Measurements from ENCODE around the gene SSMEM1. TPM values are rescaled to one million over a fixed set of nuclear protein-coding genes. Genes with fewer than 3 reads are reported as not detected.
A peak's percentile ranks its signal among the peaks of the same experiment; 100 is the strongest.

Gene SSMEM1
- polyA plus RNA-seq, 1 donor from 2014 or later = not detected

DNA sequence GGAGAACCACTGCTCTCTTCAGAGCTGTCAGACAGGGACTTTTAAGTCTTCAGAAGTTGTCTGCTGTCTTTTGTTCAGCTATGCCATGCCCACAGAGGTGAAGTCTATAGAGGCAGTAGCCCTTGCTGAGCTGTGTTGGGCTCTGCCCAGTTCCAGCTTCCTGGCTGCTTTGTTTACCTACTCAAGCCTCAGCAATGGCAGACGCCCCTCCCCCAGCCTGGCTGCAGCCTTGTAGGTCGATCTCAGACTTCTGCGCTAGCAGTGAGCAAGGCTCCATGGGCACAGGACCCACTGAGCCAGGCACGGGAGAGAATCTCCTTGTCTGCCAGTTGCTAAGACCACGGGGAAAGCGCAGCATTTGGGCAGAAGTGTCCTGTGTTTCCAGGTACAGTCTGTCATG lies 46.9 kb downstream of the SSMEM1 start:
- Mint-ChIP-seq H3K36me3 (peaks cover 9% of the 10 kb centered on the region), H3K4me1 (no peaks in the 10 kb centered on the region), H3K27ac (no peak overlapping the region), H3K4me3 (peak overlapping the region in 1 of 4 donors; percentile 68), H3K9me3 (peaks cover 2 to 18% (median 9%) of the 10 kb centered on the region in 3 donors), H3K27me3 (peaks cover 5% of the 10 kb centered on the region)

DNA sequence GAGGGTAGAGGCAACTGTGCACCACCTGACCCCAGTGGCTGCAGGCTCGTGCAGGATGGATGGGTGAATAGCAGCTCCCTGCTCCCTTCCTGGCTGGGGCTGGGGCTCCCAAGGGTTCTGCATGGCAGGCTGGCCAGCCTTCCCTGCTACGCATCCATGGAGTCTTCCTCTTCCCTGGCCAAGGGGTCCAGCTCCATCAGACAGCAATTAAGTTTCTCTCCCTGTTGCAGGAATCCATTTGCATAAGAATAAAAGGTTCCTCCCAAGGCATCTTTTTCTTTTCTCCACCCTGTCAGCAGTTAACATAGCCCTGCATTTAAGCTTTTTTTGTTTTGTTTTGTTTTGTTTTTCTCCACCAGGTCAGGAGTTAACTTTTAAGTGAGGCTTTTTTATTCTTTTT lies 49.0 kb downstream of the SSMEM1 start:
- H3K27ac Mint-ChIP-seq = no peak overlapping the region
- H3K27me3 Mint-ChIP-seq = peaks cover 5% of the 10 kb centered on the region
- peaks cover 2 to 16% (median 12%) of the 10 kb centered on the region in 3 donors for H3K9me3 Mint-ChIP-seq
- peaks cover 11% of the 10 kb centered on the region for H3K36me3 Mint-ChIP-seq
- no peaks in the 10 kb centered on the region for H3K4me1 Mint-ChIP-seq
- H3K4me3 Mint-ChIP-seq = no peak overlapping the region

DNA sequence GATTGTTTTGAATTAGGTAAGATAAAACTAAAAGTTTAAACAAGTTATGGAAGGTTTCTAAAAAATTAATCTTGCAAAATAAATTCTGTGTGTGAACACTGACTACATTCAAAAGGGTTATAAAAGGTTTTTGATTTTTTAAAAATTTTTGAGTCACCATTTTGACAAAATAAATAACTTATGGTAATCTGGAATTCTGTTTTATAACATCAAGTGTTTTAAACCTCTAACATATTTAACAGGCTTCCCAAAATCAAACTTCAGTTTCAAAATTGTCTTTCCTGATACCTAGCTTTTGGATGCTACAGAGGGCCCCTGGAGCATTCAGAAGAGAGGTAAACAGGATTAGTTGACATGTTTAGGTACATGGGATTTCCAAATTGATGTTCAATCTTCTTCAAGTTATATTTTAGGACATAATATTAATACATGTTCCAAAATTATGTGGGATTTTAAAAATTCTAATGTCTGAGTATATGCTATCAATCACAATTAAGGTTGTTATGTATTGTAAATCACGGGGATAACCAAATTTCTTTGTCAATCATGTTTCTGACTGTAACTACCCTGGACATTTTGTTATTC lies 50.9 kb downstream of the SSMEM1 start:
- H3K27me3 Mint-ChIP-seq = peaks cover 4% of the 10 kb centered on the region
- no peaks in the 10 kb centered on the region for H3K4me1 Mint-ChIP-seq
- H3K9me3 Mint-ChIP-seq = peaks cover 1 to 12% (median 10%) of the 10 kb centered on the region in 3 donors
- H3K4me3 Mint-ChIP-seq = no peak overlapping the region
- peaks cover 7% of the 10 kb centered on the region for H3K36me3 Mint-ChIP-seq
- H3K27ac Mint-ChIP-seq = no peak overlapping the region

GRCh38 chr7:130262448-130262847 lies 54.8 kb downstream of the SSMEM1 start:
- H3K4me1 Mint-ChIP-seq = no peaks in the 10 kb centered on the region
- peaks cover 3% of the 10 kb centered on the region for H3K36me3 Mint-ChIP-seq
- H3K9me3 Mint-ChIP-seq = peaks cover 0 to 12% (median 5%) of the 10 kb centered on the region in 3 donors
- peaks cover 2% of the 10 kb centered on the region for H3K27me3 Mint-ChIP-seq
- H3K4me3 Mint-ChIP-seq = no peak overlapping the region
- H3K27ac Mint-ChIP-seq = no peak overlapping the region

GRCh38 chr7:130263130-130263529 lies 55.5 kb downstream of the SSMEM1 start:
- Mint-ChIP-seq H3K36me3 (peaks cover 3% of the 10 kb centered on the region), H3K27ac (no peak overlapping the region), H3K27me3 (peaks cover 6% of the 10 kb centered on the region), H3K9me3 (peaks cover 0 to 10% (median 4%) of the 10 kb centered on the region in 3 donors), H3K4me3 (no peak overlapping the region), H3K4me1 (no peaks in the 10 kb centered on the region)

Other genes starting within 250 kb of the SSMEM1 start
- gene ZC3HC1, start 156.5 kb upstream of the SSMEM1 start, polyA plus RNA-seq = 13.3 TPM
- 2.1 TPM for gene KLHDC10, start 137.3 kb upstream of the SSMEM1 start, polyA plus RNA-seq
- gene TMEM209, start 2.5 kb upstream of the SSMEM1 start, polyA plus RNA-seq = 39.0 TPM
- gene CPA2, start 59.0 kb downstream of the SSMEM1 start, polyA plus RNA-seq = not detected
- not detected for gene CPA4, start 85.3 kb downstream of the SSMEM1 start, polyA plus RNA-seq
- not detected for gene CPA5, start 137.0 kb downstream of the SSMEM1 start, polyA plus RNA-seq
- gene CPA1, start 172.6 kb downstream of the SSMEM1 start, polyA plus RNA-seq = not detected
- 6.0 TPM for gene CEP41, start 233.2 kb downstream of the SSMEM1 start, polyA plus RNA-seq